Natural killer cell (primary cell): Measurements from ENCODE around the gene CGB3. TPM values are rescaled to one million over a fixed set of nuclear protein-coding genes. Genes with fewer than 3 reads are reported as not detected.
A peak's percentile ranks its signal among the peaks of the same experiment; 100 is the strongest.
"Not testable (repeated sequence)": the region's sequence is repeated elsewhere in the genome, so short reads cannot be mapped to it uniquely, and the experiment has no call there.

Experiments used
- ATAC-seq, 3 donors: fragments of 150-1000 bp in 2 of 3; fragments of 200-7000 bp in 1 of 3; cut with Tn5 transposase; 1 replicate in 1 of 3; 2 replicates in 2 of 3; pipeline ENCODE4 v1.10.0; 2021; ENCODE audit warnings: mild to moderate bottlenecking in 2 of 3, moderate library complexity in 2 of 3
- DNase-seq, 2 donors: peaks; one replicate each; pipeline versions ENCODE4 v3.0.0 to v3.0.0-alpha.2; 2013 to 2021; ENCODE audit warnings: mixed read lengths in 1 of 2
- H3K27ac ChIP-seq: one replicate; pipeline ENCODE4 v1.5.1; 2013; ENCODE audit warnings: mild to moderate bottlenecking, low read length
- H3K27me3 ChIP-seq: one replicate; pipeline ENCODE4 v1.6.1; 2013; ENCODE audit warnings: low read length; ENCODE audit not compliant: control insufficient read depth, insufficient read depth
- H3K36me3 ChIP-seq: one replicate; pipeline ENCODE4 v1.6.1; 2013; ENCODE audit warnings: low read length; ENCODE audit not compliant: control insufficient read depth, insufficient read depth
- H3K4me1 ChIP-seq: one replicate; pipeline ENCODE4 v1.6.1; 2013; ENCODE audit warnings: low read length; ENCODE audit not compliant: control insufficient read depth, insufficient read depth
- H3K4me3 ChIP-seq: one replicate; pipeline ENCODE4 v1.5.1; 2013; ENCODE audit warnings: low read length
- H3K9me3 ChIP-seq: one replicate; pipeline ENCODE4 v1.6.1; 2013; ENCODE audit warnings: low read length; ENCODE audit not compliant: control insufficient read depth, insufficient read depth
- H3K27ac Mint-ChIP-seq, 2 donors: one replicate each; pipeline ENCODE4 v1.8.0; 2022; ENCODE audit warnings: mild to moderate bottlenecking in 2 of 2, mixed read lengths in 2 of 2, moderate library complexity in 1 of 2
- H3K27me3 Mint-ChIP-seq, 2 donors: one replicate each; pipeline ENCODE4 v1.8.0; 2022; ENCODE audit warnings: low read depth in 2 of 2, mixed read lengths in 2 of 2
- H3K36me3 Mint-ChIP-seq: one replicate; pipeline ENCODE4 v1.8.0; 2022; ENCODE audit warnings: mixed read lengths
- H3K4me1 Mint-ChIP-seq, 2 donors: one replicate each; pipeline ENCODE4 v1.8.0; 2022; ENCODE audit warnings: mixed read lengths in 2 of 2
- H3K4me3 Mint-ChIP-seq: one replicate; pipeline ENCODE4 v1.8.0; 2022; ENCODE audit warnings: mild to moderate bottlenecking, moderate library complexity, mixed read lengths
- H3K9me3 Mint-ChIP-seq, 2 donors: one replicate each; pipeline ENCODE4 v1.8.0; 2022; ENCODE audit warnings: mixed read lengths in 2 of 2
- WGBS: methylation state at CpG from one replicate; pipeline ENCODE4 v1.1.7; 2013; ENCODE audit warnings: missing lambda C conversion rate; ENCODE audit not compliant: insufficient coverage; 5-methylcytosine and 5-hydroxymethylcytosine counted together
- intact Hi-C: fragments of 100-400 bp; cut with micrococcal nuclease; formaldehyde crosslinking; loops from one replicate; pipeline ENCODE4 v1.14.2; 2022
- total RNA-seq, 4 donors: library from RNA; stranded (reverse); fragments of 120-200 nt in 1 of 4; gene quantifications; one replicate each; pipeline versions ENCODE4 v1.2.3 to v1.2.4, GENCODE V29; 2013 to 2022
- TF ChIP-seq, protein P1 (sequence below): fragments of 200-600 bp; IDR thresholded peaks from one replicate; pipeline ENCODE4 v1.8.0; 2022; ENCODE audit warnings: antibody characterized with exemption

CGB3 gene
- total RNA-seq, 3 donors from 2014 or later (not counting 1 experiment from before 2014, with no cell fraction given), result not detected

DNA sequence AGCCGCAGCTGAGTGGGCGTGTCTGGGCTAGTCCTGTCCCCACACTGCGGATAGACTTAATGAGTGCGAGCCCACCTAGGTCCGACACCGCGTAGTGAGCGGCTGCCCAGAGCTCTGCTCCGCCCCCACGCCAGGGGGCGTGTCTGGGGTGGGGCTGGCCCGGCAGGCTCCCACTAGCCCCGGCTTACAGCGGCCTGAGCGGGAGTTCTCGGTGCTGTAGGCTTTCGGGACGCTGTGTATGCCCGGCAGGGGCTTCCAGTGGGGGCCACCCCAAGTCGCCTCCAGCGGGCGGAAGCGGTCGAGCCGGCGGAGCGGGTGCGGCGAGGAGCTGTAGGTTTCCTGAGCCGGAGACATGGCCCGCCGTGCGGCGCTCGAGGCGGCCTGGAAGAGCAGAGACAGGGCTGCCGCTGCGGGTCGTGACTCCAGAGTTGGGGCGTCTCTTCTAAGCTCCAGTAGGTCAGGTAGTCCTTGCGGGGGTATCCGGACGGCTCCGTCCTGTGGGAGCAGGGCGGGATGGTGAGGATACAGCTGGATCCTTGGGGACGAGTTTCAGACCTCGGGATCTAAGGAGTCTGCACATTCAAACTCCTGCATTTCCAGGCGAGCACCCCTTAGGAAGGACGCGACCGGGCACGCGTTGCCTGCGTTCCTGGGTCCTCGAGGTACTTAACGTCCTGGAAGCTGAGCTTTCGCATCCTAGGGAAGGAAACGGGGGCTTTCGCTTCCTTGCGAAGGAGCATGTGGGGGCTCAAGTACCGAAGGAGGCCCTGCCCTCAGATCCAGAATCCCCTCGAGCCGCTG lies 32.2 kb upstream of the CGB3 start:
- Mint-ChIP-seq H3K4me1 (peaks cover 21 to 24% of the 10 kb centered on the region in 2 donors), H3K27me3 (peaks cover 35 to 39% of the 10 kb centered on the region in 2 donors), H3K27ac (peak overlapping the region in 1 of 2 donors; percentile 59), H3K4me3 (peak overlapping the region; percentile 87), H3K36me3 (no peaks in the 10 kb centered on the region), H3K9me3 (no peaks in the 10 kb centered on the region)
- under 1% methylated on average over 63 of the region's 63 CpGs for WGBS
- ATAC-seq (peak; percentile 71 to 78 (median 78)), DNase-seq (peak; percentile 48 to 69)
- no peak overlapping the region for H3K27ac ChIP-seq
- H3K4me3 ChIP-seq, result peak overlapping the region; percentile 47
- peaks cover 26% of the 10 kb centered on the region for H3K4me1 ChIP-seq
- TF ChIP-seq, protein P1, sequence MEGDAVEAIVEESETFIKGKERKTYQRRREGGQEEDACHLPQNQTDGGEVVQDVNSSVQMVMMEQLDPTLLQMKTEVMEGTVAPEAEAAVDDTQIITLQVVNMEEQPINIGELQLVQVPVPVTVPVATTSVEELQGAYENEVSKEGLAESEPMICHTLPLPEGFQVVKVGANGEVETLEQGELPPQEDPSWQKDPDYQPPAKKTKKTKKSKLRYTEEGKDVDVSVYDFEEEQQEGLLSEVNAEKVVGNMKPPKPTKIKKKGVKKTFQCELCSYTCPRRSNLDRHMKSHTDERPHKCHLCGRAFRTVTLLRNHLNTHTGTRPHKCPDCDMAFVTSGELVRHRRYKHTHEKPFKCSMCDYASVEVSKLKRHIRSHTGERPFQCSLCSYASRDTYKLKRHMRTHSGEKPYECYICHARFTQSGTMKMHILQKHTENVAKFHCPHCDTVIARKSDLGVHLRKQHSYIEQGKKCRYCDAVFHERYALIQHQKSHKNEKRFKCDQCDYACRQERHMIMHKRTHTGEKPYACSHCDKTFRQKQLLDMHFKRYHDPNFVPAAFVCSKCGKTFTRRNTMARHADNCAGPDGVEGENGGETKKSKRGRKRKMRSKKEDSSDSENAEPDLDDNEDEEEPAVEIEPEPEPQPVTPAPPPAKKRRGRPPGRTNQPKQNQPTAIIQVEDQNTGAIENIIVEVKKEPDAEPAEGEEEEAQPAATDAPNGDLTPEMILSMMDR, result no peak
- intact Hi-C loops, result no loop called here
- no peaks in the 10 kb centered on the region for H3K36me3 ChIP-seq
- no peaks in the 10 kb centered on the region for H3K9me3 ChIP-seq
- peaks cover 30% of the 10 kb centered on the region for H3K27me3 ChIP-seq

DNA sequence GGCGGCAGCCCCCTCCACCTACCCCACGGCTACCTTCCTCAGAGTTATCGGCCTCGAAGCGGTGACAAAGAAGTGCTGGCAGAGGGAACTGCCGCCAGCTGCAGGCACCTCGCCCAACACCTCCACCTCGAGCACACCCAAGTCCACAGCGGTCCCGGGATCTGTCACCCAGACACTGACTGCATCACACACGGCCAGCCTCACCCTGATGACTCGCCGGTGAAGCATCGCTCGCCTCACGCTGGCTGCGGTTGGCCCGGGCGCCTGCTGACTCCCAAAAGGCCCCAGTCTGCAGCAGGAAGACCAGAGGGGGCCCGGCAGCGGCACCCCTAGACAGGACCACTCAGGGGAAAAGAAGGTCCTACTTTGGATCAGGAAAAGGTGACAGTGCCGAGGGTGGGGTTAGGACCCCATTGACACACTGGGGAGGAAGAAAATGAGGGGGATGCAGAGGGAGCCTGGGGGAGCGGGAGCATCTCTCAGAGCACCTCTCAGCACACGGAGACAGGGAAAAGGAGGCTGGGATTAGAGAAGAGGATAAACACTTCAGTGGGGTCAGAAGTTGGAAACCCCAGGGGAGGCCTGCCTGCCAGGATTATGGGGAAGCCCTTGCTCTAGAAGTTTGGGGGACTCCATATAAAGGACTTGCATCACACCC lies 26.4 kb upstream of the CGB3 start:
- H3K27me3 Mint-ChIP-seq, H3K27ac Mint-ChIP-seq, H3K9me3 ChIP-seq, intact Hi-C loops, H3K27ac ChIP-seq, H3K4me1 ChIP-seq, H3K4me3 Mint-ChIP-seq, H3K9me3 Mint-ChIP-seq, H3K36me3 ChIP-seq, H3K4me3 ChIP-seq, ATAC-seq, H3K36me3 Mint-ChIP-seq, DNase-seq, H3K4me1 Mint-ChIP-seq, H3K27me3 ChIP-seq: not testable (repeated sequence)
- 83% methylated on average over 24 of the region's 24 CpGs for WGBS

DNA sequence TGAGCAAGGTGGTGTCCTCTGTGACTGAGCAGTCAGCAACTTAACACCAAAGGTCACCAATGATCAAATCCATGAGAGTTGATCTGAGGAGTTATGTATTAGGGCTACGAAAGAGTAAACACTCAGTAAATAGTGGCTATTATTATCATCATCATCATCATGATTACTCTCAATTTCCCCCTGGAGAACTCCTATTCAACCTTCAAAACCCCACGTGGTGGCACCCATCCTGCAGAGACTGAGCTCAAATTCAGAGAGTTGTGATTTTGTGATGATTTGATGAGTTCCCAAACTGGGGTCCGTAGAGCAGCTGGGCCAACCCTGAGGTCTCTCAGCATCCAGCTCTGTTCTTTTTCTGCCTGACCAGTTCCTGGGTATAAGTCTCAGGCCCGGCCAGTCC lies 25.7 kb upstream of the CGB3 start:
- H3K4me1 Mint-ChIP-seq, H3K4me1 ChIP-seq, H3K9me3 Mint-ChIP-seq, intact Hi-C loops, H3K36me3 ChIP-seq, H3K27me3 Mint-ChIP-seq, H3K36me3 Mint-ChIP-seq, H3K27ac ChIP-seq, ATAC-seq, H3K27me3 ChIP-seq, H3K4me3 ChIP-seq, DNase-seq, H3K9me3 ChIP-seq, H3K27ac Mint-ChIP-seq, H3K4me3 Mint-ChIP-seq: not testable (repeated sequence)
- WGBS, result 100% methylated on average over 1 of the region's 4 CpGs

DNA sequence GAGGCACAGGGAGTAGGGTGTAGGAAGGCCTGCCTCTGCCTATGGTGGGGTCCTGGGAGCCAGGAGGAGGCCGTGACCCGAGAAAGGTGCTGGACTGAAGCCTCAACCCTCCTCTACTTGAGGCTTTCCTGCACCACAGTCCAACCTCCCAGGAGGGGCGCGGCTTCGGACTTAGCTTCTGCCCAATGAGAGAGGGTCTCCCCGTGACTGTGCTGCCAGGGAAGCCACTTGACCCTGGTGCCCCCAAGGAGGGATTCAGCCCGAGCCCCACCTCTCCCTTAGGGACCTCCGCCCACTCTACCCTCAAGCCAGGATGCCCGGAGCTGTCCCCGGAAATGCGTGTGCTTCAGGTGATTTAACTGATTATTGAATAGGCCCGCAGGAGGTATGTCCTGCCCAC lies 24.9 kb upstream of the CGB3 start, which contains the start of gene CGB8:
Gene CGB8, minus strand, starts transcription at position 101 of the 400 bp plus-strand sequence. CDS start 372 bp downstream, outside the sequence.
- H3K4me3 ChIP-seq, H3K27me3 ChIP-seq, H3K36me3 ChIP-seq, ATAC-seq, DNase-seq, H3K27ac ChIP-seq, H3K36me3 Mint-ChIP-seq, H3K27ac Mint-ChIP-seq, H3K4me3 Mint-ChIP-seq, intact Hi-C loops, H3K27me3 Mint-ChIP-seq, H3K9me3 Mint-ChIP-seq, H3K9me3 ChIP-seq, H3K4me1 ChIP-seq, H3K4me1 Mint-ChIP-seq: not testable (repeated sequence)
- 85% methylated on average over 10 of the region's 12 CpGs for WGBS

DNA sequence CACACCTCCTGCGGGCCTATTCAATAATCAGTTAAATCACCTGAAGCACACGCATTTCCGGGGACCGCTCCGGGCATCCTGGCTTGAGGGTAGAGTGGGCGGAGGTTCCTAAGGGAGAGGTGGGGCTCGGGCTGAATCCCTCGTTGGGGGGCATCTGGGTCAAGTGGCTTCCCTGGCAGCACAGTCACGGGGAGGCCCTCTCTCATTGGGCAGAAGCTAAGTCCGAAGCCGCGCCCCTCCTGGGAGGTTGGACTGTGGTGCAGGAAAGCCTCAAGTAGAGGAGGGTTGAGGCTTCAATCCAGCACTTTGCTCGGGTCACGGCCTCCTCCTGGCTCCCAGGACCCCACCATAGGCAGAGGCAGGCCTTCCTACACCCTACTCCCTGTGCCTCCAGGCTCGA lies 19.4 kb upstream of the CGB3 start, which contains the start of gene CGB5:
Gene CGB5, plus strand, starts transcription at position 301 of the 400 bp plus-strand sequence. CDS start 362 bp downstream, outside the sequence.
- H3K36me3 ChIP-seq, H3K4me3 Mint-ChIP-seq, H3K4me1 ChIP-seq, H3K27me3 Mint-ChIP-seq, intact Hi-C loops, ATAC-seq, H3K27ac ChIP-seq, H3K4me3 ChIP-seq, H3K9me3 ChIP-seq, H3K4me1 Mint-ChIP-seq, H3K36me3 Mint-ChIP-seq, H3K27me3 ChIP-seq, DNase-seq, H3K9me3 Mint-ChIP-seq, H3K27ac Mint-ChIP-seq: not testable (repeated sequence)
- 77% methylated on average over 13 of the region's 15 CpGs for WGBS

DNA sequence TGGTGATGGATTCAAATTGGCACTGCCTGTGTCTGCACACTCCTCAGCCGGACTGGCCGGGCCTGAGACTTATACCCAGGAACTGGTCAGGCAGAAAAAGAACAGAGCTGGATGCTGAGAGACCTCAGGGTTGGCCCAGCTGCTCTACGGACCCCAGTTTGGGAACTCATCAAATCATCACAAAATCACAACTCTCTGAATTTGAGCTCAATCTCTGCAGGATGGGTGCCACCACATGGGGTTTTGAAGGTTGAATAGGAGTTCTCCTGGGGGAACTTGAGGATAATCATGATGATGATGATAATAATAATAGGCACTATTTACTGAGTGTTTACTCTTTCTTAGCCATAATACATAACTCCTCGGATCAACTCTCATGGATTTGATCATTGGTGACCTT lies 18.5 kb upstream of the CGB3 start:
- H3K9me3 Mint-ChIP-seq, DNase-seq, H3K9me3 ChIP-seq, H3K27me3 ChIP-seq, H3K4me1 ChIP-seq, H3K4me3 ChIP-seq, H3K27ac ChIP-seq, H3K4me3 Mint-ChIP-seq, H3K4me1 Mint-ChIP-seq, intact Hi-C loops, ATAC-seq, H3K36me3 ChIP-seq, H3K27me3 Mint-ChIP-seq, H3K27ac Mint-ChIP-seq, H3K36me3 Mint-ChIP-seq: not testable (repeated sequence)
- WGBS, result no CpG with 5 or more reads among the region's 4 CpGs
